HepG2 (cell line): Measurements from ENCODE around the gene LDB2. TPM values are rescaled to one million over a fixed set of nuclear protein-coding genes. Genes with fewer than 3 reads are reported as not detected.

ENCODE experiments used
- ATAC-seq: fragments of 200-7000 bp; cut with Tn5 transposase; 3 replicates; pipeline ENCODE4 v1.9.1; 2020; ENCODE audit warnings: mild to moderate bottlenecking, moderate library complexity
- BruUV-seq: library from RNA; stranded (reverse); fragments of 400-500 nt; replicated peaks from 2 replicates; lab custom pipeline; 2021; lab: Mats Ljungman, UMichigan
- CTCF ChIA-PET: fragments of 300-600 bp; formaldehyde crosslinking; extraction: SDS; loops from one replicate; lab custom pipeline; 2021; ENCODE audit warnings: low total read pairs, inconsistent platforms, low intra/inter-chr PET ratio; lab: Yijun Ruan, JAX
- POLR2A ChIA-PET: fragments of 350-600 bp; sonication (Branson Sonifier 250); formaldehyde crosslinking; loops from one replicate; lab custom pipeline; 2020; ENCODE audit warnings: antibody characterized with exemption, inconsistent platforms; lab: Yijun Ruan, JAX
- DNase-seq: peaks from one replicate; pipeline ENCODE4 v3.0.0-alpha.2; 2015; ENCODE audit warnings: low spot score
- FAIRE-seq: peaks from 3 replicates; lab custom pipeline; 2011; peaks lifted over from hg19 to GRCh38; lab: Jason Lieb, UNC
- H2AFZ ChIP-seq: one replicate; pipeline ENCODE4 v1.6.1; 2011; ENCODE audit warnings: low read length, inconsistent platforms
- H3K27ac ChIP-seq: fragments of 300-600 bp; 3 replicates; pipeline ENCODE4 v1.8.0; 2011; ENCODE audit warnings: mixed run types, mild to moderate bottlenecking, mixed read lengths, low read length, inconsistent platforms; ENCODE audit not compliant: insufficient read depth; ENCODE audit errors: extremely low read length
- H3K27me3 ChIP-seq, 2 experiments: fragments of 200-600 bp in 1 of 2; 2 replicates in 1 of 2; 3 replicates in 1 of 2; pipeline versions ENCODE4 v1.6.0 to v1.8.0; 2011; ENCODE audit warnings: low read length in 2 of 2, mild to moderate bottlenecking in 2 of 2, moderate library complexity in 2 of 2, inconsistent platforms in 1 of 2; ENCODE audit not compliant: insufficient read depth in 2 of 2, control insufficient read depth in 1 of 2
- H3K36me3 ChIP-seq, 2 experiments: fragments of 200-600 bp in 1 of 2; replicated peaks in 1 of 2; 2 replicates in 1 of 2; 3 replicates in 1 of 2; pipeline versions ENCODE4 v1.5.1 to v1.8.0; 2011; ENCODE audit warnings: low read length in 2 of 2, inconsistent platforms in 1 of 2; ENCODE audit not compliant: insufficient read depth in 2 of 2, control insufficient read depth in 1 of 2
- H3K4me1 ChIP-seq: 2 replicates; pipeline ENCODE4 v1.5.1; 2012; ENCODE audit warnings: low read length, inconsistent platforms; ENCODE audit not compliant: insufficient read depth
- H3K4me2 ChIP-seq: 2 replicates; pipeline ENCODE4 v1.6.0; 2011; ENCODE audit warnings: low read depth, low read length, inconsistent platforms
- H3K4me3 ChIP-seq, 3 experiments: fragments of 200-600 bp in 1 of 3; sonication (generic), shearing (Covaris generic) in 1 of 3; replicated peaks in 1 of 3; 2 replicates each; pipeline ENCODE4 v1.5.1; 2011 to 2016; ENCODE audit warnings: low read length in 3 of 3, inconsistent platforms in 2 of 3, low read depth in 2 of 3, mild to moderate bottlenecking in 2 of 3, control low read depth in 1 of 3, mixed read lengths in 1 of 3; ENCODE audit not compliant: insufficient read depth in 1 of 3
- H3K79me2 ChIP-seq: one replicate; pipeline ENCODE4 v1.6.1; 2011; ENCODE audit warnings: low read length, inconsistent platforms; ENCODE audit not compliant: insufficient read depth
- H3K9ac ChIP-seq: 2 replicates; pipeline ENCODE4 v1.6.0; 2011; ENCODE audit warnings: mild to moderate bottlenecking, low read depth, low read length, inconsistent platforms; ENCODE audit not compliant: insufficient read depth
- H3K9me3 ChIP-seq: 2 replicates; pipeline ENCODE4 v1.5.1; 2012; ENCODE audit warnings: mild to moderate bottlenecking, low read length
- H4K20me1 ChIP-seq: 2 replicates; pipeline ENCODE4 v1.6.0; 2011; ENCODE audit warnings: inconsistent platforms, mild to moderate bottlenecking, low read length, moderate library complexity; ENCODE audit not compliant: insufficient read depth
- AFF4 ChIP-seq: sonication (generic); formaldehyde crosslinking; IDR thresholded peaks from 2 replicates; pipeline ENCODE4 v1.4.0; 2020; ENCODE audit warnings: missing genetic modification reagents
- FOXA1 ChIP-seq, 2 experiments: fragments of 450-650 bp in 1 of 2; sonication (generic) in 1 of 2; formaldehyde crosslinking in 1 of 2; IDR thresholded peaks; 2 replicates each; pipeline versions ENCODE4 v1.4.0 to v1.6.1; 2016 to 2020; ENCODE audit warnings: missing genetic modification reagents in 1 of 2
- FOXK1 ChIP-seq: sonication (generic); formaldehyde crosslinking; IDR thresholded peaks from 2 replicates; pipeline ENCODE4 v1.4.0; 2020; ENCODE audit warnings: low read depth, missing genetic modification reagents, borderline replicate concordance
- HMG20A ChIP-seq: IDR thresholded peaks from 2 replicates; pipeline ENCODE4 v1.6.1; 2016; ENCODE audit warnings: borderline replicate concordance
- JDP2 ChIP-seq: sonication (generic); formaldehyde crosslinking; IDR thresholded peaks from 2 replicates; pipeline ENCODE4 v1.8.1; 2022; ENCODE audit warnings: missing genetic modification reagents, borderline replicate concordance
- MEF2D ChIP-seq: sonication (generic); formaldehyde crosslinking; IDR thresholded peaks from 2 replicates; pipeline ENCODE4 v1.5.1; 2020; ENCODE audit warnings: mild to moderate bottlenecking, missing genetic modification reagents
- MIXL1 ChIP-seq: IDR thresholded peaks from 2 replicates; pipeline ENCODE4 v1.6.1; 2016
- MXI1 ChIP-seq: IDR thresholded peaks from 3 replicates; pipeline ENCODE4 v1.6.1; 2012; ENCODE audit warnings: low read depth, low read length, inconsistent platforms, borderline replicate concordance
- NKX3-1 ChIP-seq: sonication (generic); formaldehyde crosslinking; IDR thresholded peaks from 2 replicates; pipeline ENCODE4 v1.5.0; 2020; ENCODE audit warnings: missing genetic modification reagents
- PREB ChIP-seq: sonication (generic); formaldehyde crosslinking; IDR thresholded peaks from 2 replicates; pipeline ENCODE4 v1.4.0; 2020; ENCODE audit warnings: missing genetic modification reagents
- SMAD1 ChIP-seq: sonication (generic); formaldehyde crosslinking; IDR thresholded peaks from 2 replicates; pipeline ENCODE4 v1.4.0; 2020; ENCODE audit warnings: missing genetic modification reagents, low read depth, mild to moderate bottlenecking, borderline replicate concordance
- SOX5 ChIP-seq: IDR thresholded peaks from 2 replicates; pipeline ENCODE4 v1.6.1; 2016; ENCODE audit warnings: borderline replicate concordance
- SRY ChIP-seq: sonication (generic); formaldehyde crosslinking; IDR thresholded peaks from 2 replicates; pipeline ENCODE4 v1.8.0; 2022; ENCODE audit warnings: mild to moderate bottlenecking, missing genetic modification reagents
- TOE1 ChIP-seq: sonication (generic); formaldehyde crosslinking; IDR thresholded peaks from 2 replicates; pipeline ENCODE4 v1.4.0; 2020; ENCODE audit warnings: mild to moderate bottlenecking, missing genetic modification reagents
- U2AF1 ChIP-seq: fragments of 200-400 bp; formaldehyde crosslinking; optimal IDR thresholded peaks from 2 replicates; pipeline ENCODE3; 2017; ENCODE audit warnings: mild to moderate bottlenecking, low read depth, low read length
- ZNF121 ChIP-seq: sonication (generic); formaldehyde crosslinking; IDR thresholded peaks from 2 replicates; pipeline ENCODE4 v1.5.0; 2020; ENCODE audit warnings: mild to moderate bottlenecking, missing genetic modification reagents
- ZNF549 ChIP-seq: sonication (generic); formaldehyde crosslinking; IDR thresholded peaks from 2 replicates; pipeline ENCODE4 v1.5.0; 2020; ENCODE audit warnings: missing genetic modification reagents
- ZNF841 ChIP-seq: sonication (generic); formaldehyde crosslinking; IDR thresholded peaks from 2 replicates; pipeline ENCODE4 v1.8.1; 2023; ENCODE audit warnings: missing genetic modification reagents, borderline replicate concordance
- ZSCAN30 ChIP-seq: sonication (generic); formaldehyde crosslinking; IDR thresholded peaks from 2 replicates; pipeline ENCODE4 v1.5.0; 2020; ENCODE audit warnings: mild to moderate bottlenecking, missing genetic modification reagents
- WGBS: methylation state at CpG from one replicate; pipeline ENCODE4 v1.1.6; 2017; ENCODE audit warnings: low lambda C conversion rate; 5-methylcytosine and 5-hydroxymethylcytosine counted together
- in situ Hi-C: cut with HindIII; loops from 2 replicates; pipeline ENCODE4 v1.10.0; 2017; ENCODE audit warnings: low pct_unique_long_range_greater_than_20kb; ENCODE audit not compliant: extremely low pct_ligation_motif_present
- intact Hi-C: fragments of 100-400 bp; cut with micrococcal nuclease; formaldehyde crosslinking; loops from one replicate; pipeline ENCODE4 v1.10.0; 2022; ENCODE audit not compliant: unreplicated experiment
- polyA plus RNA-seq, 8 experiments: library from polyadenylated mRNA; depleted of rRNA in 3 of 8; stranded (reverse) in 7 of 8; unstranded in 1 of 8; fragments of >200 nt; fragmentation: Illumina TruSeq in 4 of 8; extraction: Trizol in 4 of 8; gene quantifications; 2 replicates each; pipeline versions ENCODE4 v1.2.1 to v1.2.3, GENCODE V29; 2011 to 2016; ENCODE audit warnings: low read depth in 4 of 8, missing spikeins in 1 of 8, mixed read lengths in 1 of 8; ENCODE audit not compliant: insufficient read depth in 1 of 8
- total RNA-seq, 5 experiments: library from RNA; depleted of rRNA; stranded (reverse); fragments of >200 nt; fragmentation: Illumina TruSeq; extraction: Trizol; gene quantifications; 2 replicates each; pipeline ENCODE4 v1.2.3, GENCODE V29; 2016; ENCODE audit warnings: low read depth in 1 of 5

Gene LDB2
- total and polyA plus RNA-seq, 2 of the 13 experiments (the other 11 are each of a cell fraction or from before 2014, with no cell fraction given): not detected

DNA sequence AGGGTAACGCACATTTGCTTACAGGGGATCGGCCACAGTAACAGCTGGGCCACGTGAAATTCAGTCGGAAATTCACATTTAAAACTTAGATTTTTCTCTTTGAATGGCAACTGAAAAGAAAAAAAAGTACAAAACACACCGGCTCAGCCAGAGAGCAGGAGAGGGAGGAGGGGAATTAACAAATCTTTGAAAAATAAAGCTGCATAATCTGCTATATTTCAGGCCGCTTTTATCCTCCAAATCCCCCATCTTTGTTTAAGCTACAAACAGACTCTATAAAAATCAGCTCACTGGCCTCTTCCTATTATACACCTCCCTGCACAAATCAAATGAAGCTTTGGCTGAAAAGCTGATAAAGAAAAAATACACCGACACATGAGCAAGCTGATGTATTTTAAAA is 169.1 kb downstream of the LDB2 start:
- FAIRE-seq (no peak), DNase-seq (no peak), ATAC-seq (no peak)
- TF ChIP-seq MEF2D (CRISPR knock-in tag) (no peak), FOXA1 (IDR thresholded peaks at IDR 0.05) (no peak), FOXA1 (CRISPR knock-in tag; IDR thresholded peaks at IDR 0.05) (no peak), SRY (CRISPR knock-in tag) (no peak), MIXL1 (CRISPR knock-in tag) (no peak), SOX5 (CRISPR knock-in tag) (no peak), ZNF549 (CRISPR knock-in tag) (no peak), AFF4 (CRISPR knock-in tag) (no peak), ZNF121 (CRISPR knock-in tag) (no peak), ZNF841 (CRISPR knock-in tag) (no peak), PREB (CRISPR knock-in tag) (no peak), U2AF1 (no peak), JDP2 (CRISPR knock-in tag) (no peak), SMAD1 (no peak), ZSCAN30 (no peak), NKX3-1 (CRISPR knock-in tag) (no peak), FOXK1 (CRISPR knock-in tag) (no peak), TOE1 (CRISPR knock-in tag) (no peak), HMG20A (CRISPR knock-in tag) (no peak), MXI1 (no peak)
- BruUV-seq: no TSS peak
- H3K79me2 ChIP-seq: no peaks in the 10 kb centered on the region
- no peak overlapping the region for H3K9ac ChIP-seq
- H3K36me3 ChIP-seq: no peaks in the 10 kb centered on the region
- H3K27ac ChIP-seq: no peak overlapping the region
- in situ Hi-C loops: loop anchor here (25.0 kb wide), 1 partner anchor 392 kb away; no protein-coding TSS in a partner anchor
- H2AFZ ChIP-seq: no peak overlapping the region
- H3K4me2 ChIP-seq: no peak overlapping the region
- no peaks in the 10 kb centered on the region for H3K9me3 ChIP-seq
- H3K27me3 ChIP-seq: peaks cover 0 to 16% of the 10 kb centered on the region in 2 experiments; a peak in 1 of 5 replicates
- intact Hi-C loops: no loop called here
- H3K4me1 ChIP-seq: no peaks in the 10 kb centered on the region
- POLR2A ChIA-PET: no interaction called here
- WGBS: 14% methylated on average over 7 of the region's 7 CpGs
- CTCF ChIA-PET: no interaction called here
- no peak overlapping the region for H3K4me3 ChIP-seq
- no peaks in the 10 kb centered on the region for H4K20me1 ChIP-seq
